AG04449 (cell line): ENCODE results near the gene ZNF500.

Experiments
- CTCF ChIA-PET: fragments of 350-600 bp; formaldehyde crosslinking; extraction: SDS; loops from one replicate; lab custom pipeline; 2021; ENCODE audit warnings: antibody characterized with exemption; lab: Yijun Ruan, JAX
- POLR2A ChIA-PET: fragments of 400-600, 350-600 bp; formaldehyde crosslinking; extraction: SDS; loops from one replicate; lab custom pipeline; 2020; ENCODE audit warnings: antibody characterized with exemption, inconsistent platforms; lab: Yijun Ruan, JAX
- DNase-seq: peaks from one replicate; pipeline ENCODE4 v3.0.0-alpha.2; 2010; ENCODE audit warnings: low read depth, low spot score
- H3K4me3 ChIP-seq: 2 replicates; pipeline ENCODE4 v1.5.1; 2011; ENCODE audit warnings: low read depth, mild to moderate bottlenecking, control low read depth, low read length
- CTCF ChIP-seq: IDR thresholded peaks from one replicate; pipeline ENCODE4 v1.5.1; 2011; ENCODE audit warnings: mild to moderate bottlenecking, moderate library complexity, low read length, control low read depth, inconsistent platforms; ENCODE audit not compliant: insufficient read depth; ENCODE audit errors: missing control alignments

Gene ZNF500

GRCh38 chr16:4768549-4769305 is 1.8 kb upstream of the ZNF500 start:
- DNase-seq: peak; percentile 52
- POLR2A ChIA-PET: interaction anchor here (1.4 kb wide), 1 partner anchor 34 kb away, joined by 8 read pairs; the partner anchor contains the start of genes ANKS3 and DNAAF8
- H3K4me3 ChIP-seq: peak overlapping the region; percentile 64
- no peak for TF ChIP-seq CTCF
- CTCF ChIA-PET: interaction anchor here (2.1 kb wide), 1 partner anchor 187 kb away, joined by 7 read pairs; no protein-coding TSS in a partner anchor

- ChIA-PET CTCF (interaction anchor here (1.4 to 2.1 kb wide), 2 partner anchors 33 to 187 kb away, joined by 5 to 7 read pairs; partner anchors contain the start of genes ANKS3 and DNAAF8), POLR2A (interaction anchor here (1.4 kb wide), 1 partner anchor 34 kb away, joined by 8 read pairs; the partner anchor contains the start of genes ANKS3 and DNAAF8)
Measured at GRCh38 chr16:4767872-4768548, 1.0 kb upstream of the ZNF500 start.

GRCh38 chr16:4765511-4766474 is 1.2 kb downstream of the ZNF500 start:
- no peak for TF ChIP-seq CTCF
- no peak for DNase-seq
- H3K4me3 ChIP-seq: peak overlapping the region; percentile 82
- CTCF ChIA-PET: interaction anchor here (1.2 kb wide), 1 partner anchor 191 kb away, joined by 4 read pairs; no protein-coding TSS in a partner anchor
- POLR2A ChIA-PET: interaction anchor here (0.6 to 1.9 kb wide), 2 partner anchors 31 to 137 kb away, joined by 3 to 6 read pairs; partner anchors contain the start of genes ANKS3 and DNAAF8

More at GRCh38 chr16:4767872-4768548, 1.0 kb upstream of the ZNF500 start:
- H3K4me3 ChIP-seq: peak overlapping the region; percentile 56
- TF ChIP-seq CTCF: no peak
- no peak for DNase-seq

GRCh38 chr16:4763791-4764190 is 3.2 kb downstream of the ZNF500 start:
- H3K4me3 ChIP-seq: no peak overlapping the region
- CTCF ChIA-PET: interaction anchor here (2.2 kb wide), 1 partner anchor 192 kb away, joined by 8 read pairs; no protein-coding TSS in a partner anchor
- DNase-seq: no peak
- POLR2A ChIA-PET: no interaction called here
- no peak for TF ChIP-seq CTCF

GRCh38 chr16:4762205-4762604 is 4.8 kb downstream of the ZNF500 start:
- DNase-seq: no peak
- POLR2A ChIA-PET: no interaction called here
- CTCF ChIA-PET: no interaction called here
- TF ChIP-seq CTCF: no peak
- no peak overlapping the region for H3K4me3 ChIP-seq
